PC-9 (cell line): ENCODE results near the gene HMGXB4. TPM values are rescaled to one million over a fixed set of nuclear protein-coding genes. Genes with fewer than 3 reads are reported as not detected.

Experiments
- BruUV-seq: library from RNA; stranded (reverse); fragments of 400-500 nt; replicated peaks from 2 replicates; lab custom pipeline; 2021; lab: Mats Ljungman, UMichigan
- CTCF ChIA-PET: fragments of 300-600 bp; sonication (Branson Sonifier 250); formaldehyde crosslinking; loops from one replicate; lab custom pipeline; 2022; ENCODE audit warnings: antibody characterized with exemption; lab: Charles Lee
- POLR2A ChIA-PET: fragments of 300-600 bp; sonication (Branson Sonifier 250); formaldehyde crosslinking; loops from one replicate; lab custom pipeline; 2022; ENCODE audit warnings: antibody characterized with exemption; ENCODE audit not compliant: unreplicated experiment; lab: Charles Lee
- DNase-seq, 2 experiments: peaks; one replicate each; pipeline versions ENCODE4 v3.0.0 to v3.0.0-alpha.2; 2015 to 2022; ENCODE audit warnings: mixed read lengths in 1 of 2
- H2AFZ ChIP-seq: fragments of 200-600 bp; sonication (generic); 2 replicates; pipeline ENCODE4 v1.8.1; 2017; ENCODE audit warnings: antibody characterized with exemption
- H3F3A ChIP-seq: fragments of 200-600 bp; sonication (generic); 2 replicates; pipeline ENCODE4 v1.8.1; 2017; ENCODE audit warnings: antibody characterized with exemption, mild to moderate bottlenecking, low read depth; ENCODE audit not compliant: insufficient read depth
- H3K27ac ChIP-seq: fragments of 200-600 bp; sonication (generic); 2 replicates; pipeline ENCODE4 v1.6.1; 2016; ENCODE audit warnings: mixed run types
- H3K27me3 ChIP-seq: fragments of 200-600 bp; sonication (generic); 2 replicates; pipeline ENCODE4 v1.6.1; 2016; ENCODE audit warnings: low read depth, mixed run types; ENCODE audit not compliant: insufficient read depth
- H3K36me3 ChIP-seq: fragments of 200-600 bp; sonication (generic); 2 replicates; pipeline ENCODE4 v1.6.1; 2016; ENCODE audit warnings: low read depth, mixed run types
- H3K4me1 ChIP-seq: fragments of 200-600 bp; sonication (generic); replicated peaks from 2 replicates; pipeline ENCODE4 v1.6.1; 2016; ENCODE audit warnings: mixed run types; ENCODE audit not compliant: insufficient read depth
- H3K4me2 ChIP-seq: fragments of 200-600 bp; sonication (generic); 2 replicates; pipeline ENCODE4 v1.6.1; 2017; ENCODE audit warnings: mixed run types
- H3K4me3 ChIP-seq: fragments of 200-600 bp; sonication (generic); 2 replicates; pipeline ENCODE4 v1.6.1; 2016; ENCODE audit warnings: mixed run types
- H3K79me2 ChIP-seq: fragments of 200-600 bp; sonication (generic); 2 replicates; pipeline ENCODE4 v1.6.1; 2017; ENCODE audit warnings: low read depth, mixed run types
- H3K9me2 ChIP-seq: fragments of 200-600 bp; sonication (generic); 2 replicates; pipeline ENCODE4 v1.8.1; 2017; ENCODE audit warnings: mild to moderate bottlenecking; ENCODE audit not compliant: insufficient read depth
- H3K9me3 ChIP-seq: fragments of 200-600 bp; sonication (generic); 2 replicates; pipeline ENCODE4 v1.8.1; 2016; ENCODE audit warnings: low read depth; ENCODE audit not compliant: insufficient read depth
- H4K20me1 ChIP-seq: fragments of 200-600 bp; sonication (generic); 2 replicates; pipeline ENCODE4 v1.8.1; 2017; ENCODE audit not compliant: insufficient read depth
- EZH2 ChIP-seq: fragments of 200-600 bp; sonication (generic); IDR thresholded peaks from 2 replicates; pipeline ENCODE4 v1.8.0; 2017; ENCODE audit warnings: antibody characterized with exemption, low read depth
- intact Hi-C: fragments of 100-400 bp; cut with micrococcal nuclease; formaldehyde crosslinking; loops from one replicate; pipeline ENCODE4 v1.10.0; 2022; ENCODE audit not compliant: unreplicated experiment
- total RNA-seq: library from RNA; stranded (reverse); gene quantifications from 2 replicates; pipeline ENCODE4 v1.2.3, GENCODE V29; 2021
- TF ChIP-seq, protein P1 (sequence below): fragments of 200-600 bp; sonication (generic); conservative IDR thresholded peaks from 2 replicates; pipeline ENCODE4 v1.6.1; 2017; ENCODE audit warnings: mixed run types, antibody characterized with exemption, mild to moderate bottlenecking, moderate library complexity

Gene HMGXB4
- total RNA-seq, 1 experiment from 2014 or later, result 29.2 TPM

DNA sequence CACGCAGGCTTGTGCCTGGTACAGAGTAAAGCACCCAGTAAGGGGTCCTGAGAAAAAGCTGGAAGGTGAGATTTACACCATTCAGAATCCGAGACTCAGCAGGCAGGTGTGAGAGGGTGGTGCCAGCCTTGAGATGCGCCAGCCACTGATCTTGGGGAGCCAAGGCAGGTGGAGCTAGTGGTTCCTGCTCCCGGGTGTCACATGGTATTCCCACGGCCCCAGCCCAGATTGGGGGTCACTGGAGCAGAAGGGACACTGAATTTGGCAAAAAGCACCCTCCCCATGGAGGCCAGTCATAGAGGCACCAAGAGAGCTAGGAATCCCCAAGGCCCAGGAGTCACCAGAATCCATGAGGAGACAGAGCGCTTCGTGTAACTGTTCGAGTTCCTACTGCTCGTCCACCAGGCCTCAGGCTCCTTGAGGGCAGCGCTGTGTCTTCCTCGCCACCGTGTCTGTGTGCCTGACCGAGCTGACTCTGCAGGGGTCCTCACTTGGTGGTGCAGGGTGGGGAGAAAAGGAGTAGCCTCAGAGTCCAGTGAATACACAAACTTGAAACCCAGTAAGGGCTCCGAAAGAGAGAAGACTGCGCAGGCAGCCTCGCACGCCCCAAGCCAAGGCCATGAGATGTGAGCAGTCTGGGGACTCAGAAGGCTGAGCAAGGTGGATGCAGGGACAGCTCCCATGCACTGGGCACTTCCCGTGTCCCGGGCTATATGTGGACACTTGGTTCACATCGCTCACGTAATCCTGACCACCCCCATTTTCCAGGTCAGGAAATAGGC, 70.6 kb downstream of the HMGXB4 start:
- Histone ChIP-seq H3K36me3 (peaks cover 26% of the 10 kb centered on the region; the same call in 1 of the 2 replicates), H3K9me2 (no peaks in the 10 kb centered on the region), H3K4me1 (no peaks in the 10 kb centered on the region), H3F3A (peaks cover 13% of the 10 kb centered on the region; the same call in 1 of the 2 replicates), H3K27me3 (no peaks in the 10 kb centered on the region), H2AFZ (no peak overlapping the region), H3K4me3 (no peak overlapping the region), H3K79me2 (no peaks in the 10 kb centered on the region), H3K9me3 (no peaks in the 10 kb centered on the region), H3K27ac (no peak overlapping the region), H3K4me2 (no peak overlapping the region), H4K20me1 (no peaks in the 10 kb centered on the region)
- BruUV-seq, result no TSS peak
- intact Hi-C loops, result no loop called here
- CTCF ChIA-PET, result no interaction called here
- no peak for TF ChIP-seq EZH2
- TF ChIP-seq, protein P1, sequence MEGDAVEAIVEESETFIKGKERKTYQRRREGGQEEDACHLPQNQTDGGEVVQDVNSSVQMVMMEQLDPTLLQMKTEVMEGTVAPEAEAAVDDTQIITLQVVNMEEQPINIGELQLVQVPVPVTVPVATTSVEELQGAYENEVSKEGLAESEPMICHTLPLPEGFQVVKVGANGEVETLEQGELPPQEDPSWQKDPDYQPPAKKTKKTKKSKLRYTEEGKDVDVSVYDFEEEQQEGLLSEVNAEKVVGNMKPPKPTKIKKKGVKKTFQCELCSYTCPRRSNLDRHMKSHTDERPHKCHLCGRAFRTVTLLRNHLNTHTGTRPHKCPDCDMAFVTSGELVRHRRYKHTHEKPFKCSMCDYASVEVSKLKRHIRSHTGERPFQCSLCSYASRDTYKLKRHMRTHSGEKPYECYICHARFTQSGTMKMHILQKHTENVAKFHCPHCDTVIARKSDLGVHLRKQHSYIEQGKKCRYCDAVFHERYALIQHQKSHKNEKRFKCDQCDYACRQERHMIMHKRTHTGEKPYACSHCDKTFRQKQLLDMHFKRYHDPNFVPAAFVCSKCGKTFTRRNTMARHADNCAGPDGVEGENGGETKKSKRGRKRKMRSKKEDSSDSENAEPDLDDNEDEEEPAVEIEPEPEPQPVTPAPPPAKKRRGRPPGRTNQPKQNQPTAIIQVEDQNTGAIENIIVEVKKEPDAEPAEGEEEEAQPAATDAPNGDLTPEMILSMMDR, result no peak
- DNase-seq, result no peak
- POLR2A ChIA-PET, result no interaction called here

DNA sequence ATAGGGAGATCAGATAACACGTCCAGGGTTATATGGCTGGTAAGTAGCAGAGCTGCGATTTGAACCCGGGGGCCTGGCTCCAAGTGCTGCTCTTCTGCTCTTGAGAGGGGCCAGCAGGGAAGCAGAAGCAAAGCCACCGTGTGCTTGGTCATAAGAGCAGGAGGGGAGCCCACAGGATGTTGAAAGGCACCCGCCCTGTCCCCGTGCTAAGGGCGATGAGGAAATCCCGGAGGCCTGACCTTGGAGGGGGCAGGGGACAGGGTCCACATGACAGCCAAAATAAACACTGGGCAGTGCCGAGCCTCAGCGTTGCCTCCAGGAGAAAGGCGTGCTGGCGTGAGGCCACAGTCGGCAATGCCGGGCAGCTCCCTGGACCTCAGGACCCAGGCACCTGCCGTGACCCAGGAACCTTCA, 71.2 kb downstream of the HMGXB4 start:
- Histone ChIP-seq H3K36me3 (peaks cover 30% of the 10 kb centered on the region; the same call in 1 of the 2 replicates), H3K9me3 (no peaks in the 10 kb centered on the region), H3K4me3 (no peak overlapping the region), H2AFZ (no peak overlapping the region), H3F3A (peaks cover 13% of the 10 kb centered on the region; the same call in 1 of the 2 replicates), H4K20me1 (no peaks in the 10 kb centered on the region), H3K27ac (no peak overlapping the region), H3K79me2 (no peaks in the 10 kb centered on the region), H3K9me2 (no peaks in the 10 kb centered on the region), H3K27me3 (no peaks in the 10 kb centered on the region), H3K4me2 (no peak overlapping the region), H3K4me1 (no peaks in the 10 kb centered on the region)
- ChIA-PET POLR2A (no interaction called here), CTCF (no interaction called here)
- no peak for DNase-seq
- BruUV-seq, result no TSS peak
- TF ChIP-seq, protein P1, result no peak
- no peak for TF ChIP-seq EZH2
- intact Hi-C loops, result no loop called here

GRCh38 chr22:35329114-35329847, 72.0 kb downstream of the HMGXB4 start:
- no peaks in the 10 kb centered on the region for H3K79me2 ChIP-seq
- CTCF ChIA-PET, result interaction anchor here (0.7 to 1.1 kb wide), 2 partner anchors 28 to 101 kb away, joined by 3 to 7 read pairs; no protein-coding TSS in a partner anchor
- H3K4me2 ChIP-seq, result no peak overlapping the region
- peaks cover 13% of the 10 kb centered on the region; the same call in 1 of the 2 replicates for H3F3A ChIP-seq
- POLR2A ChIA-PET, result interaction anchor here (0.5 kb wide), 1 partner anchor 71 kb away, joined by 3 read pairs; no protein-coding TSS in a partner anchor
- H3K36me3 ChIP-seq, result peaks cover 38% of the 10 kb centered on the region
- no peak for DNase-seq
- H2AFZ ChIP-seq, result no peak overlapping the region
- TF ChIP-seq EZH2, result no peak
- TF ChIP-seq, protein P1, result no peak; the same call in 1 of the 2 replicates
- no peak overlapping the region for H3K27ac ChIP-seq
- H3K9me2 ChIP-seq, result no peaks in the 10 kb centered on the region
- no peaks in the 10 kb centered on the region for H3K9me3 ChIP-seq
- intact Hi-C loops, result no loop called here
- BruUV-seq, result no TSS peak
- no peaks in the 10 kb centered on the region for H4K20me1 ChIP-seq
- no peaks in the 10 kb centered on the region for H3K27me3 ChIP-seq
- H3K4me3 ChIP-seq, result no peak overlapping the region
- H3K4me1 ChIP-seq, result no peaks in the 10 kb centered on the region
